GM19351 (cell line): ENCODE results near the gene KCTD16.

Experiments used
- ATAC-seq: cut with Tn5 transposase; IDR thresholded peaks from one replicate; pipeline ENCODE4 v1.9.1; 2021; ENCODE audit warnings: mild to moderate bottlenecking, moderate library complexity; ENCODE audit not compliant: unreplicated experiment

KCTD16 gene

DNA sequence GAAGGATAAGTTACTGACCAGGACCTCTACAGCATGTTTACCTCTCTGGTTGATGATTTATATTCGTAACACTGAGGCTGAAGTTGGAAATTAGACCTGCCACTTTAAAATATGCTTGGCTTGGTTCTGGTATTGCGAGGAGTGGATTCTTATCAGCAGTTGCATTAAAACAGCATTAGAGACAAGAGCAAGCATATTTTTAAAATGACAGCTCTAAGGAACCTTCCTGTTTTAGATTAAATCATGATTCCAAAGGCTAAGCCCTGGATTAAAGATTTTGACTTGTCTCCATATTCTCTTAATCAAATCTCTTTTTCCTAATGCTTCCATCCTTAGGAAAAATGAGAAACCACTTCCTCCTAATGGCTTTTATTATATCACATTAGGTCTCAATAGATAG, 277.8 kb downstream of the KCTD16 start:
- ATAC-seq: no peak

GRCh38 chr5:144451187-144451973, 280.7 kb downstream of the KCTD16 start:
- no peak for ATAC-seq

GRCh38 chr5:144453753-144454152, 283.1 kb downstream of the KCTD16 start:
- no peak for ATAC-seq

DNA sequence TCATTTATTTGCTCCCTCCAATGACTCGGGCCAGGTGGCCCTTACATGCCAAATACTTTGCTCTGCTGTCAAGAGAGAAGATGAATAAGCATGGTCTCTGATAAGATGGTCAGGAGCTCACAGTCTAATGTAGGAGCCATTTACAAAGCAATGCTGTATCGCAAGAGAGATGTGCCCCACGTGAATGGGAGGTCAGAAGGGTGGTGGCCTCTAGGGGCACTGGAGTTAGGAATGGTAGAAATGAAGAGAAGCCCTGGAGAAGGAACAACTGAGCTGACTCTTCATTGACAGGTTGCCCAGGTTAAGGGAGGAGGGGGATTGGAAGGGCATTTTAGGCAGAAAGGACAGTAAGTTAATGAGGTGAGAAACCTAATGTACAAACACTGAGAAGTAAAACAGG, 286.5 kb downstream of the KCTD16 start:
- ATAC-seq: no peak

DNA sequence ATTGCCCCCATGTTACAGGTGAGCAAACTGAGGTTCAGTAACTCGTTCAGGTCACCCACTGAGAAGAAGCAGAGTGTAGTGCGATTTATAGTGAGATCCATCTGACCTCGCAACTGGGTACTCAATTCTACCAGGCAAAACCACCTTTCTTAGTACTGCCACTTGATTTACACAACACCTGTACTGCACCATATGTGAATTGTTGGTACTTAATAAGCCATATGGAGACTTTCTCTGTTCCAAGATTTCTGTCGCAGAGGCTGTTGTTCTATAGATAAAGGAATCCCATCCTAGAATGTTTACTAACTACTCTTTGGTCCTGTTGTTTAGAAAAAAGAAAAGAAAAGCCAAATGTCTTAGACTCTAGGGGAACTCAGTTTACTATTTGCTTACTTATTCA, 287.5 kb downstream of the KCTD16 start:
- no peak for ATAC-seq

DNA sequence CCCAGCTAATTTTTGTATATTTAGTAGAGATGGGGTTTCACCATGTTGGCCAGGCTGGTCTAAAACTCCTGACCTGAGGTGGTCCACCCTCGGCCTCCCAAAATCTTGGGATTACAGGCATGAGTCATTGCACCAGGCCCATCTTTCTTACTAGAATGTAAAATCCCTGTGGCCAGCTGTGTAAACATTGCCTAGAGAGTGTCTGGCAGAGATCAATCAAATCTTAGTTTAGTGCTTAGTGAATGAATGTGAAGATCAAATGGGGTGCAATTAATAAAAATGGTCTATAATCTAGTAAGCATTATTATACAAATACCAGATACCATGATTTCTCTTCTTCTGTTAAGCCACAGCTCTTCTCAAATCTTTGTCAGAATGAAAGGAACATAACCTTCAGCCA, 289.9 kb downstream of the KCTD16 start:
- ATAC-seq: no peak

GRCh38 chr5:144462577-144462976, 291.9 kb downstream of the KCTD16 start:
- no peak for ATAC-seq

DNA sequence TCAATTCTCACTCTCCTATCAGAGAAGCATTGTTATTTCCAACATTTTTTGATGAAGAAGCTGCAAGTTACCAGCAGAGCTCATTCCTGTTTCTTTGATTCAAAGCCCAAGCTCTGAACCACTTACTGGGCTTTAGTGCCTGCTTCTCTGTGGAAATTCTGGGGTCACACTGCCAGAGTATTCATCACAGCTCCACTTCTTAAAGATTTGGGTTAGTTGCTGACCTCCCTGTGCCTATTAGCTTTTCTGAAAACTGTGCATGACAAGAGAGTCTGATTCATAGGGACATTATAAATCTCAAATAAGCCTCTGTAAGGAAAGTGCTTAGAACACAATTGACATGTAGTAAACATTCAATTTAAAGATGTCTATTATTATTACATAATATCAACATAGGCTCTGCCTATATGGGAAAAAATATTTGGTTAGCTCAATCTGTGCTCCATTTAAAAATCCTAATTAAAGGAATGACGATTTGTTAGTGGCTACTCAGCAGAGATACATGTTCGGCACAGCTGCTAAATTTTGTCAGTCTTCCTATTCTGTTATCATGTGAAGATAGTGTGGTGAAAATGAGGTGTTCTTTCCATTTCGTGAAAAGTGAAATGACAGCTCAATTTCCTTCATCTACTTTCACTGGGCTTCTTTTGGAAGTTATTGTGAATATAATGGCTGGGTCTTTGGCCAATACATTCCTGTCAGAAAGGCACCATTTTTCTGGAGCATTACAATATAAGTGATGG, 293.0 kb downstream of the KCTD16 start:
- no peak for ATAC-seq

DNA sequence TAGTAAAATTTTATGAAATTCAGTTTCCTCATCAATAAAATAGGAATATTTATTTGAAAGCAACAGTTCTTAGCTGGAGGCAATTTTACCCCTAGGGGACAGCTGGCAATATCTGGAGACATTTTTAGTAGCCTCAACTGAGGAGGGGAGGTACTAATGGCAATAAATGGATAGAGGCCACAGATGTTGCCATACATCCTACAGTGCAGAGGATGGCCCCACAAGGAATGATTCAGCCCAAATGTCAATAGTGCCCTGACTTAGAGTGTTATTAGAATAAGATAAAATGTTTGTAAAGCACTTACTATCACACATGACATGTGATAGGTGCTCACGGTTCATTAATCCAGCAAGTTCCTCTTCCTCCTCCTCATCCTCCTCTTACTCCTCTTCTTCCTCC, 293.6 kb downstream of the KCTD16 start:
- no peak for ATAC-seq

- ATAC-seq: no peak
Observed at GRCh38 chr5:144465441-144465840, 294.8 kb downstream of the KCTD16 start.

GRCh38 chr5:144467792-144468191, 297.1 kb downstream of the KCTD16 start:
- no peak for ATAC-seq

- no peak for ATAC-seq
Observed at GRCh38 chr5:144468571-144468970, 297.9 kb downstream of the KCTD16 start.

GRCh38 chr5:144469106-144469505, 298.4 kb downstream of the KCTD16 start:
- no peak for ATAC-seq

GRCh38 chr5:144472221-144472620, 301.5 kb downstream of the KCTD16 start:
- ATAC-seq: no peak

GRCh38 chr5:144473650-144474049, 303.0 kb downstream of the KCTD16 start:
- no peak for ATAC-seq

GRCh38 chr5:144478565-144478964, 307.9 kb downstream of the KCTD16 start:
- no peak for ATAC-seq

DNA sequence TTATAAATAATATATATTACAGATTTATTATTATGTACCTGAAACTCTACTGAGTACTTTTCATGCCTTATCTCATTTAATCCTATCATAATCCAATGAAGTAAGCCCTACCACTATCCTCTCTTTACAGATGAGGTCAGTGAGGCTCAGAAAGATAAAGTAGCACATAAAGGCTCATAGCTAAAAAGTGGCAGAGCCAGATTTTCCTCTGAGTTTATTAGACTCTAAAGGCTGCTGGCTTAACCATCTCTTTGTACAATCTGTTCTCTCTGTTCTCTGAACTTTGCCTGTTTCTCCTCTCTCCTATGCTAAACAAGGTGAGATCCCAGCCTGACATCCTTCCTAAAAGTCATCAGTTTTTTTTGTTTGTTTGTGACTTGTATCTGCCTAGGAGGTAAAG, 311.2 kb downstream of the KCTD16 start:
- ATAC-seq: no peak

DNA sequence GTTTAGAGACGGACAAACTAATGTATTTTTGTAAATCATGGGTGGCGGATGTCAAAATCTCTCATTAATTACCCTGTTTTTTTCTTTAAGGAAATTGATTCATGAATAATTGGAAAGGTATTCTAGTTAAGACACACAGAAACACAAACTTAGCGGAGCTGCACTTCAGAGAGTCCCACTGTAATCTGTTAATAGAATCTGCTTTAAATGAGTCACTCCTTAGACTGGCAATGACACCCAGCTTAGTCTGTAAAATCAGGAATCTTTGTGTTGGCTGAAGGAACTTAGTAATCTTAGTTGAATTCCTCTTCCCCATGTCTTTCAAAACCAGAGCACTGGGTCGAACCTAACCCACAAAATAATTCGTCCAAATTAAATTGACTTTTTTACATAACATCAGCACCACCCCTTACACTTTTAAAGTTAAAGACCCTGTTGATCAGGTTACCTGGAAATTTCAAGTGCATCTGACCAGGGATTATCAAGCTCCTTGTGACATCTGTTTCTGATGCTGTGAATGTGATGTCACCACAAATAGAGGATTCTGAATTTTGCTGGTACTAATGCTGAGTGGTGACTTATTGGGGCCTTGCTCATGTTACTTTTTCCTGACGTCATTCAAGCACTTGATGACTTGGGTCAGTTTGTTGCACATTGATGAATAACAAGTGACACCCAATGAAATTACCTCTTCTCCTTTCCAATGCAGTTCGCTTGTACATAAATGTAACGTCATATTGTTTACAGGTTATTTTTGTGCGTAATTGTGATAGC, 313.6 kb downstream of the KCTD16 start:
- no peak for ATAC-seq

- no peak for ATAC-seq
Observed at GRCh38 chr5:144485540-144485939, 314.9 kb downstream of the KCTD16 start.

DNA sequence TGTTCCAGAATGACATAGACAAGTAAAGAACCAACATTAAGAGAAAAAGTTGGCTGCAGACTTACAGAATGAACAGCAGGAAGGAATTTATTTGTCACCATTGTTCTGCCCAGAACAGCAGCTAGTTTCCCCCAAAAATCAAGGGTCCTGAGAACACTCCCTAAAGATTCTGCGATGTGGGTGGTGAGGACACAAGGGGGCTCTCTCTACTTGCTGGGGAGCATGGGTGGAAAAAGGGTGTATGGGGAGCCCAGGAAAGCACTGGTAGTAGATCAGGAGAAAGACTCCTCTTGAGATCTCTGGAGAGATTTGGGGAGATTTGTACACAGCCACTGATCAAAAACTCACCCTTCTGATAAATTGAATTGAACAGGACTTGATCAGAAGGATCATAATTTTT, 316.5 kb downstream of the KCTD16 start:
- ATAC-seq: no peak

GRCh38 chr5:144487761-144488160, 317.1 kb downstream of the KCTD16 start:
- ATAC-seq: no peak

- no peak for ATAC-seq
Observed at GRCh38 chr5:144503123-144503522, 332.4 kb downstream of the KCTD16 start.
